K562 (cell line): ENCODE measurements around the gene TDRD10. TPM values are rescaled to one million over a fixed set of nuclear protein-coding genes. Genes with fewer than 3 reads are reported as not detected.

Experiments
- ATAC-seq: fragments of 200-7000 bp; cut with Tn5 transposase; 3 replicates; pipeline ENCODE4 v1.9.1; 2020; ENCODE audit warnings: moderate library complexity
- BruUV-seq: library from RNA; stranded (reverse); fragments of 400-500 nt; replicated peaks from 2 replicates; lab custom pipeline; 2021; lab: Mats Ljungman, UMichigan
- CTCF ChIA-PET: fragments of 300-600 bp; formaldehyde crosslinking; extraction: SDS; loops from one replicate; lab custom pipeline; 2021; ENCODE audit warnings: low intra/inter-chr PET ratio; lab: Yijun Ruan, JAX
- POLR2A ChIA-PET: fragments of 300-600, 350-650 bp; sonication (Branson Sonifier 250); formaldehyde crosslinking; extraction: SDS; loops from one replicate; lab custom pipeline; 2021; ENCODE audit warnings: antibody characterized with exemption, inconsistent platforms; lab: Yijun Ruan, JAX
- DNase-seq, 4 experiments: peaks; one replicate each; pipeline versions ENCODE4 v3.0.0 to v3.0.0-alpha.2; 2011 to 2018; ENCODE audit warnings: low spot score in 3 of 4, mixed read lengths in 3 of 4; ENCODE audit errors: extremely low read depth in 1 of 4
- FAIRE-seq: peaks from 2 replicates; lab custom pipeline; 2011; peaks lifted over from hg19 to GRCh38; lab: Jason Lieb, UNC
- H2AFZ ChIP-seq: 2 replicates; pipeline ENCODE4 v1.6.0; 2011; ENCODE audit warnings: low read depth, low read length, control low read depth, inconsistent platforms
- H3K27ac ChIP-seq: fragments of 200-600 bp; 3 replicates; pipeline ENCODE4 v1.8.0; 2011; ENCODE audit warnings: low read depth, mild to moderate bottlenecking, control low read depth, inconsistent platforms, low read length, moderate library complexity, mixed read lengths; ENCODE audit errors: extremely low read depth
- H3K27me3 ChIP-seq, 2 experiments: fragments of 300-600 bp in 1 of 2; 2 replicates in 1 of 2; 3 replicates in 1 of 2; pipeline versions ENCODE4 v1.6.0 to v1.8.0; 2011; ENCODE audit warnings: inconsistent platforms in 2 of 2, low read length in 2 of 2, mild to moderate bottlenecking in 1 of 2, mixed read lengths in 1 of 2, moderate library complexity in 1 of 2; ENCODE audit not compliant: control insufficient read depth in 2 of 2, insufficient read depth in 2 of 2
- H3K36me3 ChIP-seq: fragments of 300-600 bp; 3 replicates; pipeline ENCODE4 v1.8.0; 2011; ENCODE audit warnings: mild to moderate bottlenecking, low read length, inconsistent platforms; ENCODE audit not compliant: control insufficient read depth, insufficient read depth
- H3K4me1 ChIP-seq, 2 experiments: fragments of 200-600 bp in 1 of 2; replicated peaks in 1 of 2; 2 replicates in 1 of 2; 3 replicates in 1 of 2; pipeline versions ENCODE4 v1.5.1 to v1.8.0; 2011; ENCODE audit warnings: inconsistent platforms in 2 of 2, low read length in 2 of 2, mild to moderate bottlenecking in 1 of 2, mixed read lengths in 1 of 2, moderate library complexity in 1 of 2; ENCODE audit not compliant: control insufficient read depth in 2 of 2, insufficient read depth in 2 of 2
- H3K4me2 ChIP-seq: 2 replicates; pipeline ENCODE4 v1.6.1; 2011; ENCODE audit warnings: low read length, control low read depth, inconsistent platforms, mixed read lengths; ENCODE audit not compliant: insufficient read depth
- H3K4me3 ChIP-seq: fragments of 200-600 bp; sonication (generic), shearing (Covaris generic); 2 replicates; pipeline ENCODE4 v1.5.1; 2016; ENCODE audit warnings: control low read depth, inconsistent platforms
- H3K79me2 ChIP-seq: fragments of 200-600 bp; 3 replicates; pipeline ENCODE4 v1.8.0; 2011; ENCODE audit warnings: low read length, inconsistent platforms; ENCODE audit not compliant: control insufficient read depth, insufficient read depth
- H3K9ac ChIP-seq, 2 experiments: 2 replicates each; pipeline versions ENCODE4 v1.6.0 to v1.6.1; 2011; ENCODE audit warnings: low read depth in 2 of 2, low read length in 2 of 2, control low read depth in 1 of 2, inconsistent platforms in 1 of 2, mild to moderate bottlenecking in 1 of 2, mixed read lengths in 1 of 2; ENCODE audit not compliant: insufficient read depth in 1 of 2
- H3K9me1 ChIP-seq: one replicate; pipeline ENCODE4 v1.6.0; 2011; ENCODE audit warnings: inconsistent platforms, mild to moderate bottlenecking, low read length, moderate library complexity; ENCODE audit not compliant: control insufficient read depth, insufficient read depth
- H3K9me3 ChIP-seq: replicated peaks from 2 replicates; pipeline ENCODE4 v1.5.1; 2011; ENCODE audit warnings: low read depth, low read length, inconsistent platforms; ENCODE audit not compliant: control insufficient read depth, insufficient read depth
- H4K20me1 ChIP-seq: replicated peaks from 2 replicates; pipeline ENCODE4 v1.6.1; 2011; ENCODE audit warnings: low read length, inconsistent platforms, mixed read lengths; ENCODE audit not compliant: control insufficient read depth, insufficient read depth
- CC2D1A ChIP-seq: fragments of 450-650 bp; IDR thresholded peaks from 2 replicates; pipeline ENCODE4 v1.6.1; 2017; ENCODE audit warnings: mild to moderate bottlenecking
- CHD2 ChIP-seq: IDR thresholded peaks from 2 replicates; pipeline ENCODE4 v1.6.1; 2011; ENCODE audit warnings: low read depth, low read length
- CHD4 ChIP-seq: fragments of 200-600 bp; sonication (generic); IDR thresholded peaks from 3 replicates; pipeline ENCODE4 v1.6.1; 2012; ENCODE audit warnings: low read depth, mild to moderate bottlenecking, mixed read lengths, low read length, inconsistent platforms; ENCODE audit not compliant: insufficient read depth, insufficient replicate concordance, poor library complexity, severe bottlenecking
- ESRRB ChIP-seq: fragments of 250-450 bp; sonication (Bioruptor Pico); IDR thresholded peaks from 2 replicates; pipeline ENCODE4 v1.5.0; 2020; ENCODE audit warnings: mild to moderate bottlenecking, moderate library complexity, borderline replicate concordance
- L3MBTL2 ChIP-seq: fragments of 450-650 bp; IDR thresholded peaks from 2 replicates; pipeline ENCODE4 v1.6.1; 2016; ENCODE audit warnings: mild to moderate bottlenecking, moderate library complexity
- NR4A1 ChIP-seq, 2 experiments: fragments of 250-450 bp in 1 of 2; fragments of 450-650 bp in 1 of 2; sonication (Bioruptor Pico) in 1 of 2; IDR thresholded peaks; 2 replicates each; pipeline versions ENCODE4 v1.4.0 to v1.6.1; 2016 to 2020; ENCODE audit warnings: mild to moderate bottlenecking in 2 of 2, missing compliant biosample characterization in 1 of 2, missing genetic modification characterization in 1 of 2, moderate library complexity in 1 of 2
- PTRF ChIP-seq: fragments of 450-650 bp; IDR thresholded peaks from 2 replicates; pipeline ENCODE4 v1.6.1; 2016; ENCODE audit warnings: mild to moderate bottlenecking, missing genetic modification characterization, missing compliant biosample characterization
- SMARCA5 ChIP-seq: fragments of 450-650 bp; IDR thresholded peaks from 2 replicates; pipeline ENCODE4 v1.6.1; 2016
- SPI1 ChIP-seq: IDR thresholded peaks from 2 replicates; pipeline ENCODE4 v1.6.1; 2011; ENCODE audit warnings: low read depth, low read length, control low read depth, borderline replicate concordance
- ZFP1 ChIP-seq: fragments of 450-650 bp; formaldehyde crosslinking; IDR thresholded peaks from 2 replicates; pipeline ENCODE4 v1.4.0; 2020; ENCODE audit warnings: mild to moderate bottlenecking, mixed read lengths
- WGBS: fragments of 100-300 bp; shearing (Covaris generic); methylation state at CpG from one replicate; pipeline ENCODE4 v1.1.6; 2016; ENCODE audit warnings: low coverage, mixed read lengths; ENCODE audit not compliant: insufficient coverage; ENCODE audit errors: missing lambda C conversion rate; 5-methylcytosine and 5-hydroxymethylcytosine counted together
- in situ Hi-C: fragments of 300-500 bp; cut with MboI; formaldehyde crosslinking; loops from 4 replicates; pipeline ENCODE4 v1.15.0; 2018; ENCODE audit warnings: inconsistent platforms, mixed read lengths
- intact Hi-C: fragments of 100-400 bp; cut with micrococcal nuclease; formaldehyde crosslinking; loops from 2 replicates; pipeline ENCODE4 v1.14.2; 2022
- polyA plus RNA-seq, 8 experiments: library from polyadenylated mRNA; depleted of rRNA in 4 of 8; stranded (reverse) in 5 of 8; unstranded in 3 of 8; fragments of >200 nt; fragmentation: Nextera tagmentation in 2 of 8; fragmentation: Illumina TruSeq in 1 of 8; extraction: Ambion mirVana in 2 of 8; extraction: Trizol in 1 of 8; gene quantifications; 2 replicates each; pipeline versions ENCODE4 v1.2.1 to v1.2.3, GENCODE V29; 2011 to 2014; ENCODE audit warnings: inconsistent platforms in 1 of 8, missing spikeins in 1 of 8
- total RNA-seq, 7 experiments: library from RNA; depleted of rRNA in 6 of 7; stranded (reverse); fragments of >200 nt in 6 of 7; fragmentation: Illumina TruSeq in 2 of 7; extraction: Trizol in 2 of 7; gene quantifications; 2 replicates each; pipeline versions ENCODE4 v1.2.1 to v1.2.3, GENCODE V29; 2011 to 2021; ENCODE audit warnings: low replicate concordance in 1 of 7
- TF ChIP-seq, protein P1 (sequence below): fragments of 150-350 bp; IDR thresholded peaks from 2 replicates; pipeline ENCODE4 v1.6.1; 2014; ENCODE audit warnings: low read depth, mild to moderate bottlenecking, low read length, borderline replicate concordance

The TDRD10 gene
- total and polyA plus RNA-seq, 9 of the 15 experiments (the other 6 are each of a cell fraction or from before 2014, with no cell fraction given) = not detected

DNA sequence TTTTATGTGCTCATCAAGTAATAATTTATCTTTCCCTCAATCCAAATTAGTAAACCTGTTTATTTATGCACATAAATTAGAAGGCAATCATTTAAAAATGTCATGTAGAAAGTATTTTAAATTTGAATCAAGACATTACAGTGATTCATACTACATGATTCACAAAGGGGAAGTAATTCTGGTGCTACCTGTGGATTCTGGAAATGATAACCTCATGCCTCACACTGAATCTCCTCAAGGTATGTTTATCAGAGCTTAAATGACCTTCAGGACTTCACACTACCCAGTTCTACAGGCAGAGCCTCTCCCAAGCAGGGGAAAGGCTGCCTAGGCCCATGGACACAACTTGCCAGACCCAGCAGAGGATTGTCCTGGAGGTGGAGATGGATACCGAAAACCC, 25.2 kb upstream of the TDRD10 start:
- Histone ChIP-seq H3K9me3 (no peaks in the 10 kb centered on the region), H4K20me1 (no peaks in the 10 kb centered on the region), H3K36me3 (no peaks in the 10 kb centered on the region)
- FAIRE-seq (no peak), ATAC-seq (no peak), DNase-seq (no peak)
- intact Hi-C loops = no loop called here
- CTCF ChIA-PET = no interaction called here
- BruUV-seq = no TSS peak
- TF ChIP-seq SMARCA5 (no peak), ZFP1 (no peak), NR4A1 (CRISPR knock-in tag; IDR thresholded peaks at IDR 0.05) (no peak), NR4A1 (tag; IDR thresholded peaks at IDR 0.05) (no peak), PTRF (tag) (no peak), CHD2 (no peak), SPI1 (no peak), CC2D1A (no peak), L3MBTL2 (no peak), ESRRB (CRISPR knock-in tag) (no peak), CHD4 (no peak)
- TF ChIP-seq, protein P1, sequence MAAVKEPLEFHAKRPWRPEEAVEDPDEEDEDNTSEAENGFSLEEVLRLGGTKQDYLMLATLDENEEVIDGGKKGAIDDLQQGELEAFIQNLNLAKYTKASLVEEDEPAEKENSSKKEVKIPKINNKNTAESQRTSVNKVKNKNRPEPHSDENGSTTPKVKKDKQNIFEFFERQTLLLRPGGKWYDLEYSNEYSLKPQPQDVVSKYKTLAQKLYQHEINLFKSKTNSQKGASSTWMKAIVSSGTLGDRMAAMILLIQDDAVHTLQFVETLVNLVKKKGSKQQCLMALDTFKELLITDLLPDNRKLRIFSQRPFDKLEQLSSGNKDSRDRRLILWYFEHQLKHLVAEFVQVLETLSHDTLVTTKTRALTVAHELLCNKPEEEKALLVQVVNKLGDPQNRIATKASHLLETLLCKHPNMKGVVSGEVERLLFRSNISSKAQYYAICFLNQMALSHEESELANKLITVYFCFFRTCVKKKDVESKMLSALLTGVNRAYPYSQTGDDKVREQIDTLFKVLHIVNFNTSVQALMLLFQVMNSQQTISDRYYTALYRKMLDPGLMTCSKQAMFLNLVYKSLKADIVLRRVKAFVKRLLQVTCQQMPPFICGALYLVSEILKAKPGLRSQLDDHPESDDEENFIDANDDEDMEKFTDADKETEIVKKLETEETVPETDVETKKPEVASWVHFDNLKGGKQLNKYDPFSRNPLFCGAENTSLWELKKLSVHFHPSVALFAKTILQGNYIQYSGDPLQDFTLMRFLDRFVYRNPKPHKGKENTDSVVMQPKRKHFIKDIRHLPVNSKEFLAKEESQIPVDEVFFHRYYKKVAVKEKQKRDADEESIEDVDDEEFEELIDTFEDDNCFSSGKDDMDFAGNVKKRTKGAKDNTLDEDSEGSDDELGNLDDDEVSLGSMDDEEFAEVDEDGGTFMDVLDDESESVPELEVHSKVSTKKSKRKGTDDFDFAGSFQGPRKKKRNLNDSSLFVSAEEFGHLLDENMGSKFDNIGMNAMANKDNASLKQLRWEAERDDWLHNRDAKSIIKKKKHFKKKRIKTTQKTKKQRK = no peak
- TF ChIP-seq, all 486 proteins: peak for 0
- Histone ChIP-seq H3K4me2 (no peak overlapping the region), H3K9ac (no peak overlapping the region), H3K4me3 (no peak overlapping the region), H3K79me2 (no peaks in the 10 kb centered on the region), H3K27ac (no peak overlapping the region), H3K27me3 (peaks cover 8 to 16% of the 10 kb centered on the region in 2 experiments; a peak in 4 of 5 replicates), H2AFZ (no peak overlapping the region), H3K4me1 (no peaks in the 10 kb centered on the region; a peak in 1 of 5 replicates), H3K9me1 (no peaks in the 10 kb centered on the region)
- WGBS = 29% methylated on average over 1 of the region's 1 CpG
- in situ Hi-C loops = no loop called here
- POLR2A ChIA-PET = interaction anchor here (0.6 kb wide), 2 partner anchors 32 to 908 kb away, joined by 3 to 4 read pairs; no protein-coding TSS in a partner anchor
